NOMO-1 treated with DMSO at 0.1 percent for 48 hours (cell line): ENCODE measurements around the gene APOA5.
A peak's percentile ranks its signal among the peaks of the same experiment; 100 is the strongest.
"Not testable (repeated sequence)": the region's sequence is repeated elsewhere in the genome, so short reads cannot be mapped to it uniquely, and the experiment has no call there.

ENCODE experiments used
- DNase-seq: peaks from one replicate; lab custom pipeline; 2025; ENCODE audit not compliant: unreplicated experiment; lab: John Stamatoyannopoulos, UW

APOA5 gene

DNA sequence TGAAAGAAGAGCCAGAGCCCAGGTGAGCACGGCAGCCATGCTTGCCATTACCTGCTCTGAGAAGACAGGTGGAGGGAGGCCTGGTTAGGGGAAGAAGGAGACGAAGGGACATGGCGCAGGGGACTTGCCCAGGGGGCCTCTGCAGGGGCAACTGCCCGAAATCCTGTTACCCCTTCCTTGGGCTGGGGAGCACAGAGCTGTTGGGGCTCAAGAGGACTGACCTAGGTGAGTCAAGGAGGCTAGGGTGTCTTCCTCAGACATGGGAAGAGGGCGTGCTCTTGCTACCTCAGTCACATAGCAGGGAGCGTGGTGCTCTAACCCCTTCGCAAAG is at the start of gene APOA5:
APOA5 (minus strand) TSS at position 67 of the 331 bp plus-strand sequence; CDS start at position 48, 19 bp downstream.
- DNase-seq = no peak

- no peak for DNase-seq
These were observed 49.1 kb upstream of the APOA5 start for GRCh38 chr11:116840746-116841296.

DNA sequence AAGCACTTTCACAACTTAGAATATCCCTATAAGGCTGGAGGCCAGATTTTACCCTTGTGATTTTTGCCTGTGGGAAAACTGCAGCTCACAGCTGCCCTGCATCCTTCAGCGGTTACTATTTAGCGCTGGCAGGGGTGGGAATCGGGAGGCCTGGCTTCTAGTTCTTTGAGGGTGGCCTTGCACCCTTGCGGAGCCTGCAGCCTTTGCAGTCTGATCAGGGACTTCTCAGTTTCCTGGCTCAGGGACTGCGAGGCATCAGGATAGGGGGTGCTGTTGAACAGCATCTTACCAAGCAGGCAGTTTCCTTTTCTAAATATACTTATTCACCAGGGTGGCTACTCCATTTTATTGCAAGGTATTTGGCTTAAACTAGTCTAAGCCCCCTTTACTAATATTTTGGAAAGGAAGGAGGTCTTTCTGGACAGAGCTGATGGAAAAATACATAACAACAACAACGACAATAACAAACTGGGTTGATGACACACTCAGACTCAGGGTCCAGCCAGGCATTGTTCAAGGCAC is 48.6 kb upstream of the APOA5 start:
- no peak for DNase-seq

- no peak for DNase-seq
These were observed 46.8 kb upstream of the APOA5 start for GRCh38 chr11:116838321-116839084.

GRCh38 chr11:116837231-116838091 is 45.8 kb upstream of the APOA5 start, which contains the start of gene APOA1:
TSS of gene APOA1 (minus strand) at chr11:116837622. CDS start at chr11:116837387, 235 bp downstream.
- DNase-seq = no peak

GRCh38 chr11:116836632-116836991 is 44.9 kb upstream of the APOA5 start:
- no peak for DNase-seq

- DNase-seq = peak; percentile 81
These were observed 44.3 kb upstream of the APOA5 start for GRCh38 chr11:116835791-116836631.

DNA sequence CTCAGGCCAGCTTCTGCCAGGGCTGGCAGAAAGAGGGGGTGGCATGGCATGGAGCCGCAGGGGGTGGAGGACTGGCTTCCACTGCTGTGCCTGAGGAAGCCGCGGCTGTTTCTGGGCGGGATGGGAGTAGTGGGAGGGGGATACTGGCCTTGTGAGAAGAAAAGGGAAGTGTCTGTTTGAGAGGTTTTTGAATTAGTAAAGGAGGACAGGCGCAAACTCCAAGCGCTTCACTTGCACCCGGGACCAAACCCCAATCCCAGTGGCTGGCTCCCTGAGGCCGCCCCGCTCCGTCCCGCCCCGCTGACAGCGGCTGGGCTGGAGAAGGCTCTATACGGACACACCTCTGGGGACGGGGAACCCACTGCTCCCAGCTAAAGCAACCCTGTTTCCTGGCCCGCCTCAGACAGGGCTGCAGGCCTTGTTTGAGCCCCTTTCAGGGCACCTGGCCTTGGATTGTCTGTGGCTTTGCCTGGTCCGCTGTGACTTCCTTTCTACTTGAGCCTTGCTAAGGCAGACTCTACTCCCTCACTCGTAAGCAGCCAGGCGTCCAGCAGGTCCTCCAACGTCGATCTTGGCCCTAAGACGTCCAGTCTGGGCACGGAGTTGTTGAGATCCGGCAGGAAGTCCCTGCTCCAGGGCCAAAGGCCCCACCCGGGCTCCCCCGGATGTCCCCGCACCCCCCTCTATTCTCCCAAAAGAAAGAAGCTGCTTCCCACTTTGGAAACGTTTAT is 43.5 kb upstream of the APOA5 start:
- peak; percentile 20 for DNase-seq

DNA sequence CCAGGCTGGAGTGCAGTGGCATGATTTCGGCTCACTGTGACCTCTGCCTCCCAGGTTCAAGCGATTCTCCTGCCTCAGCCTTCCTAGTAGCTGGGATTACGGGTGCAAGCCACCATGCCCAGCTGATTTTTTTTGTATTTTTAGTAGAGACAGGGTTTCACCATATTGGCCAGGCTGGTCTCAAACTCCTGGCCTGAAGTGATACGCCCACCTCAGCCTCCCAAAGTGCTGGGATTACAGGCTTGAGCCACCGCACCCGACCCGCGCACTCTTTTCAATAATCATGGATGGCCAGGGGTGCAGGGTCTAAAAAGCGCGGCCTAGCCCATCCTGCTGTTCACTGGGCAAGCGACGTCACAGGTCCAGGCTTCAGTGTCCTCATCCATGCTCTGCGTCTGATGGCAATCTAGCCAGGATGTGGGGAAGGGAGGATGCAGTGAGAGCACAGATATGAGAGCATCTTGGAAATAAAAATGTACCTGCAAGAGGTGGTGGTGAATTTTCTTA is 42.9 kb upstream of the APOA5 start:
- not testable (repeated sequence) for DNase-seq

DNA sequence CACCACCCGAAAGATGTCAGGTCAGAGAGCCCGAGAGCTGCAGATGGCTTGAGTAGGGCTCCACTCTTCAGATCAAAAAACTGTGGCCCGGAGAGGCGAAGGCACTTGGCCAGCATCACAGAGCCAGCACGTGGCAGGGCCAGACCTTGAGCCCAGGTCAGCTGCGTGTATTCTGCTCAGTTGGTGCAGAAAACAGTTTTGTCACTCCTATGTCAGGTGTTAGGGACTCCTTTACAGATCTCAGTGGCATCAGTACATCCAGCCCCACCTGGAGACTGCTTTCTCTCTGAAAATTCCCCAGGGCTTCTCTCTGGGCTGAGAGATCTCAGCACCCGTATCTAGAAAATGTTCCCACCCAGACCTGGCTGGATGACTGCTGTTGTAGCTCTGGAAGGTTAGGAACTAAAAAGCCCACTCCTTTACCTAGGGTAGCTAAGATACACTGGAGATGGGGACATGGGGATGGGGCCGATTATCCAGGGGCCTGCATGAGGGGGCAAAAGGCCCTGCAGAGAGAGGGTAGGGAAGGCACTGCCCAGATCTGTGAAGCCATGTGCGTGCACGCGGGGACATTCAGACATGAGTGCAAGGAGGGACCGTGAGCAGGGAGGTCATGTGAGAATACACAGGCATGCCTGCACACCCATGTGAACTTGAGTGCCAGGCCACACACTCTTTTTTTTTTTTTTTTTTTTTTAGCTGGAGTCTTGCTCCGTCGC is 42.3 kb upstream of the APOA5 start:
- DNase-seq = no peak

- DNase-seq = no peak
These were observed 41.8 kb upstream of the APOA5 start for GRCh38 chr11:116833491-116833815.

- DNase-seq = no peak
These were observed 40.9 kb upstream of the APOA5 start for GRCh38 chr11:116832350-116833290.

- no peak for DNase-seq
These were observed 40.2 kb upstream of the APOA5 start for GRCh38 chr11:116831790-116832349.

- no peak for DNase-seq
These were observed 38.7 kb upstream of the APOA5 start for GRCh38 chr11:116830184-116830912.

GRCh38 chr11:116829525-116830183 is 38.0 kb upstream of the APOA5 start, which contains the start of gene APOC3:
TSS of gene APOC3 (plus strand) at chr11:116829907. CDS start at chr11:116830583, 676 bp downstream.
- no peak for DNase-seq

- no peak for DNase-seq
These were observed 37.2 kb upstream of the APOA5 start for GRCh38 chr11:116828632-116829524.
